ENCODE data around the gene ZBTB25.

GRCh38 chr14:64444984-64445845, 58.4 kb downstream of the ZBTB25 start:
- no peak for TF ChIP-seq CTCF (IDR thresholded peaks at IDR 0.05)
- TF ChIP-seq POLR2A (IDR thresholded peaks at IDR 0.05): no peak
